UCSD-AML1 (cell line): Measurements from ENCODE around the gene MIB1.
"Not testable (repeated sequence)": the region's sequence is repeated elsewhere in the genome, so short reads cannot be mapped to it uniquely, and the experiment has no call there.

Experiments
- DNase-seq: peaks from one replicate; lab custom pipeline; 2025; ENCODE audit not compliant: unreplicated experiment; lab: John Stamatoyannopoulos, UW

The MIB1 gene

DNA sequence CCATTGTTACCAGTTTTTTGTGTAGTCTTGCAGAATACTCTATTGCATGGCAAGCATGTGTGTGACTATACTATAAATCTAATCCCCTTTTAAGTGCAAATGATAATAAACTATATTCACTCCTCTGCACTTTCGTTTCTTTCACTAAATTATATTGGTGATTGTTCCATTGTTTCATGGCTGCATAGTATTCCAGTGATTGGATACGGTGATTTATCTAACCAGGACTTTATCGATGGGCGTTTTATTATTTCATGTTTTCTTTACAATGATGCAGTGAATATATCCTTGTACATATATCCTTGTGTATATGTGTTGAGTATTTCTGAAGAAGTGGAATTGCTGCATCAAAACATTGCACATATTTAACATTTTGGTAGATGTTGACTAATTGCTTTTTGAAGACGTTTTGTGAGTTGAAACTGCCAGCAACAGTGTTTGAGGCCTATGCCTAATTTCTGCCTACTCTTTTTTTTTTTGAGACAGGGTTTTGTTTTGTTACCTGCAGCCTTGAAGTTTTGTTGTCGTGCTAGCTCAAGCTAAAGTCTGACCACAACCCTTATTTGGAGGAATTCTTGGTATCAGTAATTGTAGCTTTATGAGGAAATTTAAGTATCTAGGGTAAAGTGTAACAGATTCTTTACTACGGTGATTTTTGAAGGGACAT is 2.7 kb downstream of the MIB1 start:
- DNase-seq = no peak

DNA sequence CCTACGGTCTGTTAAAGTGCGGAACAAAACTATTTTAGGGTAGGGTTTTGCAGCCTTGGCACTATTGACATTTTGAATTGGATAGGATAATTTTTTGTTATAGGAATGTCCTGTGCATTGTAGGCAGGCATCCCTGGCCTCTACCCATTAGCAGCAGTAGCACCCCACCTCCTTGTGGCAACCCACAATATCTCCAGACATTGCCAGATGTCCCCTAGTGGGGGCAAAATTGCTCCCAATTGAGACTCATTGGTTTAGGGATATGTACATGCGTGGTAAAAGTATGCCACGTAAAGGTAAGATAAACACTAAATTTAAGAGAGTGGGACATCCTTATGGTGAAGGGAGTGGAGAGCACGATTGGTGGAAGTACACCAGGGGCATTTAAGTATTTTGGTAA is 4.6 kb downstream of the MIB1 start:
- DNase-seq = no peak

DNA sequence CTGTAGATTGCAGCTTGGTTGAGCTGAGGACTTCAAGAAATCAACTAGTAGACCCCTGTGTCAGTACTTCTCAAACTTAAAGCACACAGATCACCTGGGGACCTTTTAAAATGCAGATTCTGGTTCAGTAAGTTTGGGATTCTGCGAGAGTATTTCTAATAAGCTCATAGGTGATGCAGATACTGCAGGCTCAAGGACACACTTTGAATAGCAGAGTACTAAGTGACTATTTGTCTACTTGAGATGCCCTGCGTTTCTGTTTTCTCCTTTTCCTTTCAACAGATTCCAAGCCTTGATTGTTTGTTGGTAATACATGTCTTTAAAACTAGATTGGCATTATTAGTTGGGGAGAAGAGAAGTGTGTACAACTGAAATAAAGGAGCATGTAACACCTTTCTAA is 6.7 kb downstream of the MIB1 start:
- DNase-seq = no peak

GRCh38 chr18:21747764-21748693 is 7.4 kb downstream of the MIB1 start:
- DNase-seq = no peak

DNA sequence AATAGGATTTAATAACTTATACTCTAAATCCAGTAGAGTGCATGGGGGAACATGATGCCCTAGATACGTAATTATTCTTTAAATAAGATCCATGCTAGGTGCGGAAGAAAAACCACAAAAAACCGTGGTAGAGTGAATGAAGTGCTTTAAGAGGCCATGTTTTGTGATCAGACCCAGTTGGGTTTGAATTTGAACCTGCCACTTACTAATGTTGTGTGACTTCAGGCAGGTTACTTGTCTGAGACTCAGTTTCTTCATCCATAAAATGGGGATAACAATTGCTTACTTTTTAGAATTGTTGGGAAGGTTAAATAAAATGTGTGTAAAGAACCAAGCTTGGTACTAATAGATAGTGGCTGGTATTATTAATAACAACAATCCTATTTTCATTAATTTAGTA is 17.2 kb downstream of the MIB1 start:
- no peak for DNase-seq

GRCh38 chr18:21759836-21760235 is 19.2 kb downstream of the MIB1 start:
- no peak for DNase-seq

DNA sequence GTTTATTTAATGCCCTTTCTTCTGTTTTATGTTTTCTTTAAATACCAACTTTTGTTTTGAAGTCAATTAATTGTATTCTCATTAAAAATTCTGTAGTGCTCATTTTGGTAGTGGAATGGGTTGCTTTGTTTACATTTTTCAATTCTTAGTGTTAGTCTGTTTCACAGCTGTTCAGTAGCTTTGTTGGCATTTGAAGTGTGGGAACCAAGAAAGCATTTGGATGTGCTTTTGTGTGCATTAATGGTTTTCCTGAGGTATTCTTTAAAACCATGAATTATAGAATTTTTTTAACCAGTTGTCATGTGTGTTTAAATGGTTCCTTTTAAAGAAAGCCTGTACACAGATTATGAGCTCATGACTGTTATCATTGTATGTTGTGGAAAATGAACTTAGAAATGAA is 19.7 kb downstream of the MIB1 start:
- no peak for DNase-seq

- DNase-seq = no peak
These were observed 21.0 kb downstream of the MIB1 start for GRCh38 chr18:21761471-21762115.

DNA sequence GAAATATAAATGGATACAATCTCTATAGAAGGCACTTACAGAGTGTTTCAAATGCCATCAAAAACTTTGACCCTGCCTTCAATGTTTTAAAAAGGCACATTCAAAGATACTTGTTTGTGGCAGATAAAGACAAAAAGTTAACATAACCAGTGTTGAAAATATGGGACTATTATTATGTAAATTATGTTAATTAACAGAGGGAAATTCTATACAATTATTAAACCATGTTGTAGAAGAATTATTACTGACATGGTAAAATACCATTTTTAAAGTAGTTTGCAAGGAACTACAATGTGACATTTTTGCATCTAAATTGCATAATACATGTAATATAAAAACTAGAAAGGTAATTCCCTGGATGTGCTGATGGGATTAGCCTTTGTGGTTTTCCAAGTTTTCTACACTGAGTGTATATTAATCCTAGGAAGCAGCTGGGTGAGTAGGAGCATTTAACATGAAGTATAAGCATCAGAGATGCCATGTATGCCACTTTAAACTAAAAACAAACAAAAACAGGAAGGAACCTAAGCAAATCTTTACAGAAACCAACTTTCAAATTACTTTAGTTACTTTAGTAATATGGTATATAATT is 21.7 kb downstream of the MIB1 start:
- no peak for DNase-seq

GRCh38 chr18:21763846-21764646 is 23.5 kb downstream of the MIB1 start:
- no peak for DNase-seq

GRCh38 chr18:21769206-21769605 is 28.6 kb downstream of the MIB1 start:
- no peak for DNase-seq

- DNase-seq = no peak
These were observed 34.1 kb downstream of the MIB1 start for GRCh38 chr18:21774722-21775121.

GRCh38 chr18:21777814-21778213 is 37.2 kb downstream of the MIB1 start:
- DNase-seq = no peak

DNA sequence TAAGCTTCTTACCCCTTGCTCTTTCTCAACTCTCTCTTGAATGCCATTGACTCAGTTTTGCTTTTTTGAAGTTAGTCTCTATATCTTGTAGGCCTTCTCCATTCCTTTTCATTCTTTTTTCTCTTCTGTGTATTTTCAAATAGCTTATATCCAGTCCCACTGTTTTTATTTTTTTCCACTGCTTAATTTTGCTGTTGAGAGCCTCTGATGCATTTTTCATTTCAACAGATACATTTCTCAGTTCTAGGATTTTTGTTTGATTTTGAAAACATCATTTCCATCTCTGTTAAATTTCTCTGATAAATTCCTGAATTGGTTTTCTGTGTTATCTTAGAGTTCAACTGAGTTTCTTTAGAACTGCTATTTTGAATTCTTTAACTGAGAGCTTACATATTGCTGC is 45.9 kb downstream of the MIB1 start:
- no peak for DNase-seq

DNA sequence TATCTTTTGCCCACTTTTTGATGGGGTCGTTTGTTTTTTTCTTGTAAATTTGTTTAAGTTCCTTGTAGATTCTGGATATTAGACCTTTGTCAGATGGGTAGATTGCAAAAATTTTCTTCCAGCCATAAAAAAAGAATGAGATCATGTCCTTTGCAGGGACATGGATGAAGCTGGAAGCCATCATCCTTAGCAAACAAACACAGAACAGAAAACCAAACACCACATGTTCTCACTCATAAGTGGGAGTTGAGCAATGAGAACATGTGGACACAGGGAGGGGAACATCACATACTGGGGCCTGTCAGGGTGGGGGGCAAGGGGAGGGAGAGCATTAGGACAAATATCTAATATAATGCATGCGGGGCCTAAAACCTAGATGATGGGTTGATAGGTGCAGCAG is 55.5 kb downstream of the MIB1 start:
- DNase-seq = not testable (repeated sequence)

DNA sequence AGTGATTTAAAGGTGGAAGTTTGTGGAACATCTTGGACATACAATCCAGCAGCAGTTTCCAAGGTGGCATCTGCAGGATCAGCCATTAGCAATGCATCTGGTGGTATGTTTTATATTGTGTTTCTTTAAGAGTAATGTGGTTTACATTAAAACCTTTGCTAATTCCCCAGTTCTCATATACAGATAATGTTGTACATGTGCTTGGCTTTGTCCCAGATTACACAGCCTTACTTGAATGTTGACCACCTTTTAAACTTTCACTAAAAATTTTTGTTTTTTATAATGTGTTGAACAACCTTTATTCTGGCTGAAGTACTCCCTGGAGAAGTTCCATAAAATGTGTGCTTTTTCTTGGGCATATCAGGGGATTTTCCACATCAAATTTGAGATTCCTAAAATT is 57.5 kb downstream of the MIB1 start:
- DNase-seq = no peak

DNA sequence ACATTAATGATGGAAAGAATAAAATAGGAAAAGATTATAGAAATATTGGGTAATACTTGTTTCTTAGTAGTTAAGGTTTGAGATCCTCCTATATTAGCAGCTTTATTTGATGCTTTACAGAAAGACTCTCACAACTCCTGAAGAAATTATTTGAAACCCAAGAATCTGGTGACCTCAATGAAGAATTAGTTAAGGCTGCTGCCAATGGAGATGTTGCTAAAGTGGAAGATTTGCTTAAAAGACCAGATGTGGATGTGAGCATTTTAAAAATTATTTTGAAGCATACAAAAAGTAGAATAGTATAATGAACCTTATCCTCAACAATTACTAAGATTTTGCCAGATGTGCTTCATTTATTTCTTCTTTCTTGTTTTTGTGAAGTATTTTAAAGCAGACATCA is 59.1 kb downstream of the MIB1 start:
- DNase-seq = no peak

DNA sequence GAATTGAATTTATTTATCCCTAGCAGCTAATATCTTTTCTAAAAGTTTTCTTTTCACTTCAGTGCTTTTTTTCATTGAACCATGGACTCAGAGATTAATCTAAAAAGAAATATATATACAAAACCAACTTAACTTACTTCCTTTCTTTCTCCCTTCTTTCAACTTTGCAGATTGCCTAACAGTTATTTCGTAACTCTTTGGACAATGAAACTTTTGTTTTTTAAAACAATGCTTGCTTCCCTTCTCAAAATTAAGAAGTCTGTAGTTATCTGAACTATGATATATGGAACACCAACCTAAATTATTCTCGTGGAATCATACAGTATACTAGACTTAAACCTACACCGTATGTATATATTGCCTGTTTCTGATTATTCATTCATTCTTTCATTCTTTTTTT is 62.9 kb downstream of the MIB1 start:
- no peak for DNase-seq

DNA sequence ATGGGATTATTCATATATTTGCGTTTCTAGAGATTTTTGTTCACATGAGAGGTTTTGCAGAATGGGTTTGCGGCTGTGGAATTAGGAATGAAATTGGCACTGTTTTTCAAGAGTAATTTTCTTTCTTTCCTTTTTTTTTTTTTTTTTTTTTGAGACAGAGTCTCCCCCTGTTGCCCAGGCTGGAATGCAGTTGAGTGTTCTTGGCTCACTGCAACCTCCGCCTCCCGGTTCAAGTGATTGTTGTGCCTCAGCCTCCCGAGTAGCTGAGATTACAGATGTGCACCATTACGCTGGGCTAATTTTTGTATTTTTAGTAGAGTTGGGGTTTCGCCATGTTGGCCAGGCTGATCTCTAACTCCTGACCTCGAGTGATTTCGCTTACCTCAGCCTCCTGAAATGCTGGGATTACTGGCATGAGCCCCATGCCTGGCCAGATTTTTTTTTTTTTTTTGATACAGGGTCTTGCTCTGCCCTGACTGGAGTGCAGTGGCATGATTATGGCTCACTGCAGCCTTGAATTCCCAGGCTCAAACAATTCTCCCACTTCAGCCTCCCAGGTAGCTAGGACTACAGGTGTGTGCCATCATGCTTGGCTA is 65.3 kb downstream of the MIB1 start:
- no peak for DNase-seq

- no peak for DNase-seq
These were observed 67.6 kb downstream of the MIB1 start for GRCh38 chr18:21808185-21808584.
